WTC11 (cell line): ENCODE results near the gene OR3A3. TPM values are rescaled to one million over a fixed set of nuclear protein-coding genes. Genes with fewer than 3 reads are reported as not detected.
A peak's percentile ranks its signal among the peaks of the same experiment; 100 is the strongest.

Experiments used
- ATAC-seq: fragments of 200-7000 bp; cut with Tn5 transposase; 2 replicates; pipeline ENCODE4 v1.10.0; 2021; ENCODE audit warnings: mild to moderate bottlenecking, moderate library complexity
- CTCF ChIA-PET: fragments of 300-600 bp; sonication (Branson Sonifier 250); formaldehyde crosslinking; loops from one replicate; lab custom pipeline; 2021; ENCODE audit warnings: antibody characterized with exemption; lab: Charles Lee
- POLR2A ChIA-PET: fragments of 350-600 bp; sonication (Branson Sonifier 250); formaldehyde crosslinking; loops from one replicate; lab custom pipeline; 2021; ENCODE audit warnings: antibody characterized with exemption; lab: Charles Lee
- DNase-seq: peaks from one replicate; pipeline ENCODE4 v3.0.0; 2021; ENCODE audit warnings: low spot score
- H3K27ac Mint-ChIP-seq: 2 replicates; pipeline ENCODE4 v1.8.0; 2021; ENCODE audit warnings: mixed read lengths
- H3K27me3 Mint-ChIP-seq: 2 replicates; pipeline ENCODE4 v1.8.0; 2021; ENCODE audit warnings: low read depth, mild to moderate bottlenecking, moderate library complexity, mixed read lengths
- H3K36me3 Mint-ChIP-seq: 2 replicates; pipeline ENCODE4 v1.8.0; 2021; ENCODE audit warnings: mixed read lengths
- H3K4me1 Mint-ChIP-seq: 2 replicates; pipeline ENCODE4 v1.8.0; 2022; ENCODE audit warnings: mixed read lengths
- H3K4me3 Mint-ChIP-seq: 2 replicates; pipeline ENCODE4 v1.8.0; 2021; ENCODE audit warnings: mild to moderate bottlenecking, moderate library complexity, mixed read lengths
- H3K9me3 Mint-ChIP-seq: 2 replicates; pipeline ENCODE4 v1.8.0; 2021; ENCODE audit warnings: mixed read lengths
- CREM ChIP-seq: sonication (generic); formaldehyde crosslinking; IDR thresholded peaks from 2 replicates; pipeline ENCODE4 v1.8.1; 2022; ENCODE audit warnings: mild to moderate bottlenecking, missing genetic modification reagents, moderate library complexity
- E2F4 ChIP-seq: sonication (generic); formaldehyde crosslinking; IDR thresholded peaks from 2 replicates; pipeline ENCODE4 v1.8.1; 2022; ENCODE audit warnings: low read depth, mild to moderate bottlenecking, moderate library complexity, missing genetic modification reagents, borderline replicate concordance
- E2F5 ChIP-seq: sonication (generic); formaldehyde crosslinking; IDR thresholded peaks from 2 replicates; pipeline ENCODE4 v1.8.1; 2022; ENCODE audit warnings: mild to moderate bottlenecking, moderate library complexity, missing genetic modification reagents
- ELF4 ChIP-seq: sonication (generic); formaldehyde crosslinking; IDR thresholded peaks from 2 replicates; pipeline ENCODE4 v1.8.1; 2022; ENCODE audit warnings: low read depth, mild to moderate bottlenecking, moderate library complexity, missing genetic modification reagents
- MYBL2 ChIP-seq: sonication (generic); formaldehyde crosslinking; IDR thresholded peaks from 2 replicates; pipeline ENCODE4 v1.8.1; 2023; ENCODE audit warnings: mild to moderate bottlenecking, moderate library complexity, missing genetic modification reagents
- NFATC4 ChIP-seq: fragments of 250-450 bp; sonication (Bioruptor Pico); IDR thresholded peaks from 2 replicates; pipeline ENCODE4 v1.9.0; 2021; ENCODE audit warnings: mild to moderate bottlenecking
- NR1H2 ChIP-seq: sonication (generic); formaldehyde crosslinking; IDR thresholded peaks from 2 replicates; pipeline ENCODE4 v1.9.0; 2021; ENCODE audit warnings: mild to moderate bottlenecking, moderate library complexity, missing genetic modification reagents
- OVOL2 ChIP-seq: fragments of 250-450 bp; sonication (Bioruptor Pico); IDR thresholded peaks from 2 replicates; pipeline ENCODE4 v1.9.0; 2021; ENCODE audit warnings: mild to moderate bottlenecking, borderline replicate concordance
- PREB ChIP-seq: sonication (generic); formaldehyde crosslinking; IDR thresholded peaks from 2 replicates; pipeline ENCODE4 v1.8.1; 2022; ENCODE audit warnings: mild to moderate bottlenecking, missing genetic modification reagents, moderate library complexity, borderline replicate concordance
- SMAD3 ChIP-seq: sonication (generic); formaldehyde crosslinking; IDR thresholded peaks from 2 replicates; pipeline ENCODE4 v1.8.0; 2022; ENCODE audit warnings: missing genetic modification reagents, mild to moderate bottlenecking, borderline replicate concordance
- SMAD4 ChIP-seq: sonication (generic); formaldehyde crosslinking; IDR thresholded peaks from 2 replicates; pipeline ENCODE4 v1.8.0; 2022; ENCODE audit warnings: mild to moderate bottlenecking, missing genetic modification reagents
- TEAD1 ChIP-seq: sonication (generic); formaldehyde crosslinking; IDR thresholded peaks from 2 replicates; pipeline ENCODE4 v1.8.0; 2022; ENCODE audit warnings: mild to moderate bottlenecking, missing genetic modification reagents
- TEAD4 ChIP-seq: sonication (generic); formaldehyde crosslinking; IDR thresholded peaks from 2 replicates; pipeline ENCODE4 v1.8.0; 2022; ENCODE audit warnings: mild to moderate bottlenecking, missing genetic modification reagents
- TP53 ChIP-seq: sonication (generic); formaldehyde crosslinking; IDR thresholded peaks from 2 replicates; pipeline ENCODE4 v1.8.1; 2023; ENCODE audit warnings: mild to moderate bottlenecking, missing genetic modification reagents
- total RNA-seq: library from RNA; stranded (reverse); gene quantifications from 3 replicates; pipeline ENCODE4 v1.2.3, GENCODE V29; 2021
- TF ChIP-seq, protein P1 (sequence below): sonication (generic); formaldehyde crosslinking; IDR thresholded peaks from 2 replicates; pipeline ENCODE4 v1.8.0; 2022; ENCODE audit warnings: mild to moderate bottlenecking, missing genetic modification reagents
- TF ChIP-seq, protein P2 (sequence below): fragments of 250-450 bp; sonication (Bioruptor Pico); IDR thresholded peaks from 2 replicates; pipeline ENCODE4 v1.9.0; 2021; ENCODE audit warnings: mild to moderate bottlenecking
- TF ChIP-seq, protein P3 (sequence below): fragments of 250-450 bp; sonication (Bioruptor Pico); IDR thresholded peaks from 2 replicates; pipeline ENCODE4 v2.1.2; 2022; ENCODE audit warnings: mild to moderate bottlenecking, moderate library complexity
- TF ChIP-seq, protein P4 (sequence below): sonication (generic); formaldehyde crosslinking; IDR thresholded peaks from 2 replicates; pipeline ENCODE4 v1.8.1; 2023; ENCODE audit warnings: mild to moderate bottlenecking, missing genetic modification reagents
- TF ChIP-seq, protein P5 (sequence below): sonication (generic); formaldehyde crosslinking; IDR thresholded peaks from 2 replicates; pipeline ENCODE4 v1.8.0; 2022; ENCODE audit warnings: missing genetic modification reagents

Gene OR3A3
- total RNA-seq, 1 experiment from 2014 or later, result not detected

GRCh38 chr17:3440451-3440850 is 29.3 kb downstream of the OR3A3 start (continued):
- TF ChIP-seq, protein P1, sequence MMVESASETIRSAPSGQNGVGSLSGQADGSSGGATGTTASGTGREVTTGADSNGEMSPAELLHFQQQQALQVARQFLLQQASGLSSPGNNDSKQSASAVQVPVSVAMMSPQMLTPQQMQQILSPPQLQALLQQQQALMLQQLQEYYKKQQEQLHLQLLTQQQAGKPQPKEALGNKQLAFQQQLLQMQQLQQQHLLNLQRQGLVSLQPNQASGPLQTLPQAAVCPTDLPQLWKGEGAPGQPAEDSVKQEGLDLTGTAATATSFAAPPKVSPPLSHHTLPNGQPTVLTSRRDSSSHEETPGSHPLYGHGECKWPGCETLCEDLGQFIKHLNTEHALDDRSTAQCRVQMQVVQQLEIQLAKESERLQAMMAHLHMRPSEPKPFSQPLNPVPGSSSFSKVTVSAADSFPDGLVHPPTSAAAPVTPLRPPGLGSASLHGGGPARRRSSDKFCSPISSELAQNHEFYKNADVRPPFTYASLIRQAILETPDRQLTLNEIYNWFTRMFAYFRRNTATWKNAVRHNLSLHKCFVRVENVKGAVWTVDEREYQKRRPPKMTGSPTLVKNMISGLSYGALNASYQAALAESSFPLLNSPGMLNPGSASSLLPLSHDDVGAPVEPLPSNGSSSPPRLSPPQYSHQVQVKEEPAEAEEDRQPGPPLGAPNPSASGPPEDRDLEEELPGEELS (CRISPR knock-in tag), result no peak
- TF ChIP-seq E2F5 (CRISPR knock-in tag), result no peak
- TF ChIP-seq, protein P2, sequence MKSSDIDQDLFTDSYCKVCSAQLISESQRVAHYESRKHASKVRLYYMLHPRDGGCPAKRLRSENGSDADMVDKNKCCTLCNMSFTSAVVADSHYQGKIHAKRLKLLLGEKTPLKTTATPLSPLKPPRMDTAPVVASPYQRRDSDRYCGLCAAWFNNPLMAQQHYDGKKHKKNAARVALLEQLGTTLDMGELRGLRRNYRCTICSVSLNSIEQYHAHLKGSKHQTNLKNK (CRISPR knock-in tag), result no peak
- TF ChIP-seq PREB, result no peak
- TF ChIP-seq CREM (CRISPR knock-in tag), result no peak
- TF ChIP-seq ELF4, result no peak

DNA sequence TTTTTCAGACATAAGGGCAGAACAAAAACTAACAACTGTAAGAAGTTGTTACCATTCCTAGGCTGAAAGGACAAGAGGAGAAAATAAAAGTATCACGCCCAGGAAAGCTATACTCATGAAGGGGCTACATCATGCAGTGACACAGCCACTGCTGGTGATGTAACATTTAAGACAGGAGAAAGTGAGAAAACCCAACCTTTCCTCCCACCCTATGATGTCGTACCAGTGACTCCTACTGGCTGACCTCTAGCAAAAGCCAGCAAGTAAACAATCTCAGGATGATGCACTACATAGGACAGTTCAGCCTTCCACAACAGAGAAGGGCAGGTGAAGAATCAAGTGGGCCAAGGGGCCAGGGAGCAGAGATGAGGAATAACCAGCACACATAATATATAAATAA is 36.5 kb downstream of the OR3A3 start:
- ChIA-PET CTCF (interaction anchor here (0.7 to 1.0 kb wide), 2 partner anchors 87 to 399 kb away, joined by 3 read pairs; no protein-coding TSS in a partner anchor), POLR2A (no interaction called here)
- DNase-seq, result peak; percentile 21
- Mint-ChIP-seq H3K27me3 (no peaks in the 10 kb centered on the region; the same call in 1 of the 2 replicates), H3K9me3 (peaks cover 4% of the 10 kb centered on the region; the same call in 1 of the 2 replicates), H3K36me3 (no peaks in the 10 kb centered on the region), H3K27ac (no peak overlapping the region), H3K4me3 (no peak overlapping the region), H3K4me1 (no peaks in the 10 kb centered on the region)
- peak; percentile 95 for ATAC-seq
- TF ChIP-seq, protein P3, sequence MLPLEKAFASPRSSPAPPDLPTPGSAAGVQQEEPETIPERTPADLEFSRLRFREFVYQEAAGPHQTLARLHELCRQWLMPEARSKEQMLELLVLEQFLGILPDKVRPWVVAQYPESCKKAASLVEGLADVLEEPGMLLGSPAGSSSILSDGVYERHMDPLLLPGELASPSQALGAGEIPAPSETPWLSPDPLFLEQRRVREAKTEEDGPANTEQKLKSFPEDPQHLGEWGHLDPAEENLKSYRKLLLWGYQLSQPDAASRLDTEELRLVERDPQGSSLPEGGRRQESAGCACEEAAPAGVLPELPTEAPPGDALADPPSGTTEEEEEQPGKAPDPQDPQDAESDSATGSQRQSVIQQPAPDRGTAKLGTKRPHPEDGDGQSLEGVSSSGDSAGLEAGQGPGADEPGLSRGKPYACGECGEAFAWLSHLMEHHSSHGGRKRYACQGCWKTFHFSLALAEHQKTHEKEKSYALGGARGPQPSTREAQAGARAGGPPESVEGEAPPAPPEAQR (CRISPR knock-in tag), result no peak
- no peak for TF ChIP-seq TEAD1 (CRISPR knock-in tag)
- no peak for TF ChIP-seq SMAD3 (CRISPR knock-in tag)
- no peak for TF ChIP-seq NR1H2 (CRISPR knock-in tag)
- no peak for TF ChIP-seq OVOL2 (CRISPR knock-in tag)
- no peak for TF ChIP-seq TEAD4 (CRISPR knock-in tag)
- TF ChIP-seq MYBL2 (CRISPR knock-in tag), result no peak
- no peak for TF ChIP-seq PREB
- no peak for TF ChIP-seq E2F4 (CRISPR knock-in tag)
- TF ChIP-seq, protein P4, sequence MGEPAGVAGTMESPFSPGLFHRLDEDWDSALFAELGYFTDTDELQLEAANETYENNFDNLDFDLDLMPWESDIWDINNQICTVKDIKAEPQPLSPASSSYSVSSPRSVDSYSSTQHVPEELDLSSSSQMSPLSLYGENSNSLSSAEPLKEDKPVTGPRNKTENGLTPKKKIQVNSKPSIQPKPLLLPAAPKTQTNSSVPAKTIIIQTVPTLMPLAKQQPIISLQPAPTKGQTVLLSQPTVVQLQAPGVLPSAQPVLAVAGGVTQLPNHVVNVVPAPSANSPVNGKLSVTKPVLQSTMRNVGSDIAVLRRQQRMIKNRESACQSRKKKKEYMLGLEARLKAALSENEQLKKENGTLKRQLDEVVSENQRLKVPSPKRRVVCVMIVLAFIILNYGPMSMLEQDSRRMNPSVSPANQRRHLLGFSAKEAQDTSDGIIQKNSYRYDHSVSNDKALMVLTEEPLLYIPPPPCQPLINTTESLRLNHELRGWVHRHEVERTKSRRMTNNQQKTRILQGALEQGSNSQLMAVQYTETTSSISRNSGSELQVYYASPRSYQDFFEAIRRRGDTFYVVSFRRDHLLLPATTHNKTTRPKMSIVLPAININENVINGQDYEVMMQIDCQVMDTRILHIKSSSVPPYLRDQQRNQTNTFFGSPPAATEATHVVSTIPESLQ (CRISPR knock-in tag), result no peak
- TF ChIP-seq, protein P5, sequence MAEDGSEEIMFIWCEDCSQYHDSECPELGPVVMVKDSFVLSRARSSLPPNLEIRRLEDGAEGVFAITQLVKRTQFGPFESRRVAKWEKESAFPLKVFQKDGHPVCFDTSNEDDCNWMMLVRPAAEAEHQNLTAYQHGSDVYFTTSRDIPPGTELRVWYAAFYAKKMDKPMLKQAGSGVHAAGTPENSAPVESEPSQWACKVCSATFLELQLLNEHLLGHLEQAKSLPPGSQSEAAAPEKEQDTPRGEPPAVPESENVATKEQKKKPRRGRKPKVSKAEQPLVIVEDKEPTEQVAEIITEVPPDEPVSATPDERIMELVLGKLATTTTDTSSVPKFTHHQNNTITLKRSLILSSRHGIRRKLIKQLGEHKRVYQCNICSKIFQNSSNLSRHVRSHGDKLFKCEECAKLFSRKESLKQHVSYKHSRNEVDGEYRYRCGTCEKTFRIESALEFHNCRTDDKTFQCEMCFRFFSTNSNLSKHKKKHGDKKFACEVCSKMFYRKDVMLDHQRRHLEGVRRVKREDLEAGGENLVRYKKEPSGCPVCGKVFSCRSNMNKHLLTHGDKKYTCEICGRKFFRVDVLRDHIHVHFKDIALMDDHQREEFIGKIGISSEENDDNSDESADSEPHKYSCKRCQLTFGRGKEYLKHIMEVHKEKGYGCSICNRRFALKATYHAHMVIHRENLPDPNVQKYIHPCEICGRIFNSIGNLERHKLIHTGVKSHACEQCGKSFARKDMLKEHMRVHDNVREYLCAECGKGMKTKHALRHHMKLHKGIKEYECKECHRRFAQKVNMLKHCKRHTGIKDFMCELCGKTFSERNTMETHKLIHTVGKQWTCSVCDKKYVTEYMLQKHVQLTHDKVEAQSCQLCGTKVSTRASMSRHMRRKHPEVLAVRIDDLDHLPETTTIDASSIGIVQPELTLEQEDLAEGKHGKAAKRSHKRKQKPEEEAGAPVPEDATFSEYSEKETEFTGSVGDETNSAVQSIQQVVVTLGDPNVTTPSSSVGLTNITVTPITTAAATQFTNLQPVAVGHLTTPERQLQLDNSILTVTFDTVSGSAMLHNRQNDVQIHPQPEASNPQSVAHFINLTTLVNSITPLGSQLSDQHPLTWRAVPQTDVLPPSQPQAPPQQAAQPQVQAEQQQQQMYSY (CRISPR knock-in tag), result no peak
- TF ChIP-seq NFATC4 (CRISPR knock-in tag), result no peak
- TF ChIP-seq SMAD4 (CRISPR knock-in tag), result no peak
- TF ChIP-seq, protein P1 (CRISPR knock-in tag), result no peak
- no peak for TF ChIP-seq TP53 (CRISPR knock-in tag)
